ENCODE measurements around the gene NHERF2.

Gene NHERF2

GRCh38 chr16:2083409-2083808, 56.7 kb downstream of the NHERF2 start:
- no peak for DNase-seq (ENCODE audit: low read depth)

- DNase-seq (ENCODE audit: low read depth), result no peak
Measured at GRCh38 chr16:2083876-2084780, 57.4 kb downstream of the NHERF2 start.

- DNase-seq (ENCODE audit: low read depth), result no peak
Measured at GRCh38 chr16:2084895-2085625, 58.4 kb downstream of the NHERF2 start.

GRCh38 chr16:2085669-2086068, 59.0 kb downstream of the NHERF2 start:
- DNase-seq (ENCODE audit: low read depth), result no peak

DNA sequence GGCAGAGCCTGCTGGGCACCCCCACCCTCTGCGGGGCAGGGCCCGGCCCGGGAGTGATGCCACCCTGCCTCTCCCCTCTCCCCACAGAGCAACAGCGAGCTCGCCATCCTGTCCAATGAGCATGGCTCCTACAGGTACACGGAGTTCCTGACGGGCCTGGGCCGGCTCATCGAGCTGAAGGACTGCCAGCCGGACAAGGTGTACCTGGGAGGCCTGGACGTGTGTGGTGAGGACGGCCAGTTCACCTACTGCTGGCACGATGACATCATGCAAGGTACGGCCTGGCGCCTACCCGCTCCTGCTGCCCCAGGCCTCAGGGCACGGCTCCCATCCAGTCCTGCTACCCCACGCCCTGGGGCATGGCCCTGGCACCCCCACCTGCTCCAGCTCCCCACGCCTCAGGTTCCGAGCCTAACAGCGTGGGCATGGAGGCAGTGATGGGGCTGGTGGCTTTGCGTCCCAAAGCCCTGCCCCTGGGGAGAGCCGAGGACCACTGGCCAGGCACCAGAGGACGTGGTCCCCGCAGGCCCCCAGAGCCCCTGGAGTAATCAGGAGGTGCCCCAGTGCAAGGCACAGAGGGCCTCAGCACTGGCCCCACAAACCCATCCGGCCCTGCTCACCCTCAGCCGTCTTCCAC, 59.5 kb downstream of the NHERF2 start:
- DNase-seq (ENCODE audit: low read depth), result no peak

GRCh38 chr16:2086812-2087747, 60.4 kb downstream of the NHERF2 start:
- no peak for DNase-seq (ENCODE audit: low read depth)

DNA sequence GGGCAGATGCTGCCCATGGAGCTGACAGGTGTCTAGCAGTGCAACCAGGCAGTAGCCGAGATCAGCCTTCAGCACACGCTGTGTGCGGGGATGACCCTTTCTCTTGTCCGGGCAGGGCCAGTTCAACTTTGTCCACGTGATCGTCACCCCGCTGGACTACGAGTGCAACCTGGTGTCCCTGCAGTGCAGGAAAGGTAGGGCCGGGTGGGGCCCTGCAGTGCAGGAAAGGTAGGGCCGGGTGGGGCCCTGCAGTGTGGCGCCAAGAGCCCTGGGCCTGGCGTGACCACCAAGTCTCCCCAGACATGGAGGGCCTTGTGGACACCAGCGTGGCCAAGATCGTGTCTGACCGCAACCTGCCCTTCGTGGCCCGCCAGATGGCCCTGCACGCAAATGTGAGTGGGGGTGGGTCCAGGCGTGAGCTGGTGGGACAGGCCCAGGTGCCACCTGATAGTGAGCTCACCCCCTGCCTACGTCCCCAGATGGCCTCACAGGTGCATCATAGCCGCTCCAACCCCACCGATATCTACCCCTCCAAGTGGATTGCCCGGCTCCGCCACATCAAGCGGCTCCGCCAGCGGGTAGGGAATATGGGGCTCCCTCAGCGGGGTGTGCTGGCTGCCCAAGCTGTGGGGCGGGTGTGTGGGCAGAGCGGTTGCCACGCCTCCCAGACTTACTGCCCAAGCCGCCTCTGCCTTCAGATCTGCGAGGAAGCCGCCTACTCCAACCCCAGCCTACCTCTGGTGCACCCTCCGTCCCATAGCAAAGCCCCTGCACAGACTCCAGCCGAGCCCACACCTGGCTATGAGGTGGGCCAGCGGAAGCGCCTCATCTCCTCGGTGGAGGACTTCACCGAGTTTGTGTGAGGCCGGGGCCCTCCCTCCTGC, 61.3 kb downstream of the NHERF2 start:
- DNase-seq (ENCODE audit: low read depth), result no peak

Measured in activated T-cell treated with anti-CD3 and anti-CD28 coated beads for 1 hour (primary cell).